Measurements from ENCODE around the gene TLR4. TPM values are rescaled to one million over a fixed set of nuclear protein-coding genes. Genes with fewer than 3 reads are reported as not detected.

Gene TLR4
- total RNA-seq, 3 donors from 2014 or later = 23.0 to 71.2 (median 31.1) TPM

GRCh38 chr9:117722108-117722761 is 18.0 kb downstream of the TLR4 start:
- intact Hi-C loops (cut with DNase I; ENCODE audit: low total_unique reads) = no loop called here
- DNase-seq (ENCODE audit: low spot score in 2 of 2) = no peak
- Histone ChIP-seq H3K36me3 (no peaks in the 10 kb centered on the region), H3K4me1 (no peaks in the 10 kb centered on the region), H3K4me3 (no peak overlapping the region), H3K27me3 (no peaks in the 10 kb centered on the region), H3K9me3 (no peaks in the 10 kb centered on the region), H3K27ac (no peak overlapping the region)
- TF ChIP-seq POLR2A (IDR thresholded peaks at IDR 0.05) (no peak), POLR2AphosphoS5 (IDR thresholded peaks at IDR 0.05) (no peak)
- TF ChIP-seq, protein P1, sequence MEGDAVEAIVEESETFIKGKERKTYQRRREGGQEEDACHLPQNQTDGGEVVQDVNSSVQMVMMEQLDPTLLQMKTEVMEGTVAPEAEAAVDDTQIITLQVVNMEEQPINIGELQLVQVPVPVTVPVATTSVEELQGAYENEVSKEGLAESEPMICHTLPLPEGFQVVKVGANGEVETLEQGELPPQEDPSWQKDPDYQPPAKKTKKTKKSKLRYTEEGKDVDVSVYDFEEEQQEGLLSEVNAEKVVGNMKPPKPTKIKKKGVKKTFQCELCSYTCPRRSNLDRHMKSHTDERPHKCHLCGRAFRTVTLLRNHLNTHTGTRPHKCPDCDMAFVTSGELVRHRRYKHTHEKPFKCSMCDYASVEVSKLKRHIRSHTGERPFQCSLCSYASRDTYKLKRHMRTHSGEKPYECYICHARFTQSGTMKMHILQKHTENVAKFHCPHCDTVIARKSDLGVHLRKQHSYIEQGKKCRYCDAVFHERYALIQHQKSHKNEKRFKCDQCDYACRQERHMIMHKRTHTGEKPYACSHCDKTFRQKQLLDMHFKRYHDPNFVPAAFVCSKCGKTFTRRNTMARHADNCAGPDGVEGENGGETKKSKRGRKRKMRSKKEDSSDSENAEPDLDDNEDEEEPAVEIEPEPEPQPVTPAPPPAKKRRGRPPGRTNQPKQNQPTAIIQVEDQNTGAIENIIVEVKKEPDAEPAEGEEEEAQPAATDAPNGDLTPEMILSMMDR (IDR thresholded peaks at IDR 0.05) = no peak

GRCh38 chr9:117723986-117724625 is 19.9 kb downstream of the TLR4 start:
- Histone ChIP-seq H3K27me3 (no peaks in the 10 kb centered on the region), H3K4me1 (no peaks in the 10 kb centered on the region), H3K36me3 (no peaks in the 10 kb centered on the region), H3K9me3 (no peaks in the 10 kb centered on the region), H3K4me3 (no peak overlapping the region), H3K27ac (no peak overlapping the region)
- intact Hi-C loops (cut with DNase I; ENCODE audit: low total_unique reads) = no loop called here
- no peak for DNase-seq (ENCODE audit: low spot score in 2 of 2)
- TF ChIP-seq POLR2AphosphoS5 (IDR thresholded peaks at IDR 0.05) (no peak), POLR2A (IDR thresholded peaks at IDR 0.05) (no peak)
- TF ChIP-seq, protein P1 (IDR thresholded peaks at IDR 0.05) = no peak

- H3K27ac ChIP-seq = peak overlapping the region in 1 of 2 donors; percentile 29
- H3K4me1 ChIP-seq = no peaks in the 10 kb centered on the region
- H3K9me3 ChIP-seq = no peaks in the 10 kb centered on the region
- H3K27me3 ChIP-seq = no peaks in the 10 kb centered on the region
- no peak overlapping the region for H3K4me3 ChIP-seq
- no peak for DNase-seq (ENCODE audit: low spot score in 2 of 2)
- TF ChIP-seq, protein P1 (IDR thresholded peaks at IDR 0.05) = no peak
- no peak for TF ChIP-seq POLR2AphosphoS5 (IDR thresholded peaks at IDR 0.05)
- intact Hi-C loops (cut with DNase I; ENCODE audit: low total_unique reads) = no loop called here
- no peaks in the 10 kb centered on the region for H3K36me3 ChIP-seq
Observed at GRCh38 chr9:117725426-117725887, 21.3 kb downstream of the TLR4 start.

DNA sequence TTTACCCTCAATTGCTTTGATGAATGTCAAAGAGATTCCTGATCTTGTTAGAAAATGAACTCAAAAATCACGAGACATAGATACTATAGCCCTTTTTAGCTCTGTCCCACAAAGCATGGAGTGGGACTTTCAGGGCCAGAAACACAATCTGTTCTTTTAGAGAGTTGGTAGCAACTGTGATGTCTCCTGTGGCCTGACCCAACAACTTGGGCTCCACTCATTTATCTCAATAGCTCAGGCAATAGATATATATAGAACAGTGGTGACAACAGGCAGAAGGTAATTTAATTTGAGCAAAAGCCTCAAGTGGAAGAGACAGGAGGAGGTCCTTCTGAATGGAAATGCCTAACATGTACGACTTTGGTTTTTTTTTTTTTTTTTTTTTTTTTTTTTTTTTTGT is 25.2 kb downstream of the TLR4 start:
- H3K27me3 ChIP-seq = no peaks in the 10 kb centered on the region
- intact Hi-C loops (cut with DNase I; ENCODE audit: low total_unique reads) = loop anchor here (2.0 kb wide), 1 partner anchor 39 kb away; no protein-coding TSS in a partner anchor
- H3K4me3 ChIP-seq = no peak overlapping the region
- H3K27ac ChIP-seq = no peak overlapping the region
- no peaks in the 10 kb centered on the region for H3K9me3 ChIP-seq
- H3K4me1 ChIP-seq = no peaks in the 10 kb centered on the region
- no peaks in the 10 kb centered on the region for H3K36me3 ChIP-seq
- TF ChIP-seq POLR2A (IDR thresholded peaks at IDR 0.05) = no peak
- TF ChIP-seq, protein P1 (IDR thresholded peaks at IDR 0.05) = no peak
- no peak for TF ChIP-seq POLR2AphosphoS5 (IDR thresholded peaks at IDR 0.05)
- no peak for DNase-seq (ENCODE audit: low spot score in 2 of 2)

DNA sequence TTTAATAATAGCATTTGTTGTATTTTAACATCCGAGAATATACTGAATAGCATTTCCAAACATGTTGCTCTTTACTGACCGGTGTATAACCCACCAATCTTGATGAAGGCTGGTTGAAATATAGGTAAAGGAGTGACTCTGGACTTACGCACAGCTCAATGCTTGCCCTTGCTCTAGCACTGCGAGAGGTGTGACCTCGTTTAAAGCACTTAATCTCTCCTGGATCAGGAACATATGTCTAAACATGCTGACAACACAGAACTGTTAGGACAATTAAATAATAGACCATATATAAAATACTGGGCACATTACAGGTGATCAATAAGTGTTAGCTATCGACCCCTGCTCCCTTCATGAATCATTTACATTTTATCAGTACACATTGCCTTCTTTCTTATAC is 28.3 kb downstream of the TLR4 start:
- no peak overlapping the region for H3K4me3 ChIP-seq
- no peak for DNase-seq (ENCODE audit: low spot score in 2 of 2)
- TF ChIP-seq, protein P1 (IDR thresholded peaks at IDR 0.05) = no peak
- TF ChIP-seq POLR2A (IDR thresholded peaks at IDR 0.05) (no peak), POLR2AphosphoS5 (IDR thresholded peaks at IDR 0.05) (no peak)
- H3K4me1 ChIP-seq = no peaks in the 10 kb centered on the region
- intact Hi-C loops (cut with DNase I; ENCODE audit: low total_unique reads) = no loop called here
- H3K27me3 ChIP-seq = no peaks in the 10 kb centered on the region
- no peaks in the 10 kb centered on the region for H3K36me3 ChIP-seq
- no peaks in the 10 kb centered on the region for H3K9me3 ChIP-seq
- no peak overlapping the region for H3K27ac ChIP-seq
